HG03469 (cell line): ENCODE results near the gene ATP5MC2.
"Not testable (repeated sequence)": the region's sequence is repeated elsewhere in the genome, so short reads cannot be mapped to it uniquely, and the experiment has no call there.

ENCODE experiments used
- ATAC-seq: cut with Tn5 transposase; IDR thresholded peaks from one replicate; pipeline ENCODE4 v1.9.1; 2021; ENCODE audit warnings: mild to moderate bottlenecking, moderate library complexity, moderate number of reproducible peaks; ENCODE audit not compliant: unreplicated experiment

Gene ATP5MC2

GRCh38 chr12:53653595-53653994, 22.3 kb downstream of the ATP5MC2 start:
- no peak for ATAC-seq

- no peak for ATAC-seq
These were observed 23.5 kb downstream of the ATP5MC2 start for GRCh38 chr12:53652366-53652765.

- no peak for ATAC-seq
These were observed 24.1 kb downstream of the ATP5MC2 start for GRCh38 chr12:53651737-53652136.

GRCh38 chr12:53646300-53646699, 29.6 kb downstream of the ATP5MC2 start:
- ATAC-seq: not testable (repeated sequence)

GRCh38 chr12:53645165-53645564, 30.7 kb downstream of the ATP5MC2 start:
- ATAC-seq: no peak

GRCh38 chr12:53644133-53644532, 31.8 kb downstream of the ATP5MC2 start:
- ATAC-seq: no peak

GRCh38 chr12:53643232-53643979, 32.5 kb downstream of the ATP5MC2 start:
- ATAC-seq: no peak

GRCh38 chr12:53638057-53638456, 37.8 kb downstream of the ATP5MC2 start:
- ATAC-seq: no peak

GRCh38 chr12:53636641-53637040, 39.2 kb downstream of the ATP5MC2 start:
- ATAC-seq: no peak

GRCh38 chr12:53635708-53636107, 40.2 kb downstream of the ATP5MC2 start:
- ATAC-seq: not testable (repeated sequence)

- no peak for ATAC-seq
These were observed 44.2 kb downstream of the ATP5MC2 start for GRCh38 chr12:53631721-53632120.

GRCh38 chr12:53627919-53628318, 48.0 kb downstream of the ATP5MC2 start:
- ATAC-seq: no peak

- ATAC-seq: peak; percentile 4
These were observed 49.1 kb downstream of the ATP5MC2 start for GRCh38 chr12:53626702-53627169.

GRCh38 chr12:53625946-53626701, 49.8 kb downstream of the ATP5MC2 start, which contains the start of gene ATF7:
TSS of gene ATF7 (minus strand) at chr12:53626382. CDS start at chr12:53601000, 25,382 bp downstream.
- ATAC-seq: peak; percentile 90

- no peak for ATAC-seq
These were observed 50.4 kb downstream of the ATP5MC2 start for GRCh38 chr12:53625373-53625945.

- no peak for ATAC-seq
These were observed 50.9 kb downstream of the ATP5MC2 start for GRCh38 chr12:53624956-53625355.

- no peak for ATAC-seq
These were observed 51.4 kb downstream of the ATP5MC2 start for GRCh38 chr12:53624458-53624857.

- no peak for ATAC-seq
These were observed 52.1 kb downstream of the ATP5MC2 start for GRCh38 chr12:53623548-53624385.

GRCh38 chr12:53622724-53623123, 53.2 kb downstream of the ATP5MC2 start:
- ATAC-seq: no peak

GRCh38 chr12:53618275-53618674, 57.6 kb downstream of the ATP5MC2 start:
- ATAC-seq: no peak

GRCh38 chr12:53617700-53618099, 58.2 kb downstream of the ATP5MC2 start:
- ATAC-seq: no peak
